Lung (tissue), 12 donors: ENCODE data around the gene FBN1. TPM values are rescaled to one million over a fixed set of nuclear protein-coding genes. Genes with fewer than 3 reads are reported as not detected.

Source experiments
- ATAC-seq: fragments of 200-7000 bp; cut with Tn5 transposase; one replicate; pipeline ENCODE4 v1.9.1; 2020; ENCODE audit warnings: moderate number of reproducible peaks; ENCODE audit not compliant: insufficient read depth, low FRiP score
- DNase-seq, 3 donors: peaks; one replicate each; pipeline ENCODE4 v3.0.0-alpha.2; 2013 to 2017
- H3K27ac ChIP-seq, 2 donors: one replicate each; pipeline ENCODE4 v1.5.1; 2013; ENCODE audit warnings: mild to moderate bottlenecking in 2 of 2, moderate library complexity in 2 of 2, control low read depth in 1 of 2, inconsistent platforms in 1 of 2, low read depth in 1 of 2, low read length in 1 of 2
- H3K27me3 ChIP-seq, 3 donors: one replicate each; pipeline ENCODE4 v1.5.1; 2013; ENCODE audit warnings: low read length in 2 of 3; ENCODE audit not compliant: control insufficient read depth in 3 of 3, insufficient read depth in 3 of 3
- H3K36me3 ChIP-seq, 4 donors: one replicate each; pipeline ENCODE4 v1.5.1; 2013; ENCODE audit warnings: low read length in 4 of 4, mild to moderate bottlenecking in 1 of 4, moderate library complexity in 1 of 4; ENCODE audit not compliant: control insufficient read depth in 4 of 4, insufficient read depth in 4 of 4
- H3K4me1 ChIP-seq, 5 donors: one replicate each; pipeline ENCODE4 v1.5.1; 2013; ENCODE audit warnings: low read length in 5 of 5, mild to moderate bottlenecking in 2 of 5, moderate library complexity in 1 of 5; ENCODE audit not compliant: control insufficient read depth in 5 of 5, insufficient read depth in 5 of 5
- H3K4me3 ChIP-seq: one replicate; pipeline ENCODE4 v1.5.1; 2013; ENCODE audit warnings: mild to moderate bottlenecking, control low read depth, moderate library complexity
- H3K9ac ChIP-seq, 2 donors: one replicate each; pipeline ENCODE4 v1.5.1; 2013; ENCODE audit warnings: low read length in 2 of 2, control low read depth in 1 of 2; ENCODE audit not compliant: insufficient read depth in 1 of 2
- H3K9me3 ChIP-seq, 4 donors: one replicate each; pipeline ENCODE4 v1.5.1; 2013; ENCODE audit warnings: low read length in 3 of 4, mild to moderate bottlenecking in 1 of 4, moderate library complexity in 1 of 4; ENCODE audit not compliant: control insufficient read depth in 4 of 4, insufficient read depth in 3 of 4
- WGBS, 2 donors: extraction: QIAGEN DNeasy Blood & Tissue Kit; methylation state at CpG; one replicate each; pipeline ENCODE4 v1.1.7; 2013; 5-methylcytosine and 5-hydroxymethylcytosine counted together
- polyA plus RNA-seq, 2 donors: library from polyadenylated mRNA; stranded (reverse); fragments of 200-250 nt; gene quantifications; one replicate each; pipeline ENCODE4 v1.2.1, GENCODE V29; 2013
- total RNA-seq, 2 donors: library from RNA; depleted of rRNA in 1 of 2; stranded (reverse); fragments of >200 nt in 1 of 2; gene quantifications; one replicate each; pipeline ENCODE4 v1.2.1, GENCODE V29; 2014 to 2021
- TF ChIP-seq, protein P1 (sequence below): IDR thresholded peaks from 2 replicates; pipeline ENCODE4 v1.5.1; 2012; ENCODE audit warnings: mild to moderate bottlenecking; ENCODE audit errors: control extremely low read depth, extremely low read depth
- donor health status: control.
- donor health status: control.
- donor health status: Bipolar disorder and iron deficiency.
- donor health status: healthy.
- donor health status: DM: yes; HTN: yes; CAD: no.

The FBN1 gene
- total and polyA plus RNA-seq, 4 donors: 6.0 to 170 (median 60.8) TPM

DNA sequence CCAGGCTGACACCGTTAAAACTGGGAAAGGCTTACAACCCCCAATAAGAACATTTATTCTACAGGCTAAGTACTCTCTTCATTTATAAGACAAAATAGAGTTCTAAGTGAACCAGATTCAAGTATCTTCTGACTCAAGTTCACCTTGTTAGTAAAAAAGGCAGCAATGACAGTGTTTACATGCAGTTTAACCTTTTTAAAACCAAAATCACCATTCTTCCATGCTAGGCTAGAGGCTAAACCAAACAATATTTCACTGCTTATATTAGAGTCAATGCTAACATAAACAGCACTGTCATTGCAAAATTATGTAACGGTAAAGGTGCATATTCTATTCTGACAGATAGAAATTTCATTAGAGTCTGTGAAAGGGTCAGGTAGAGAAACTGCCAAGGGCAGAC is 118.0 kb downstream of the FBN1 start:
- ATAC-seq (no peak), DNase-seq (no peak)
- no peaks in the 10 kb centered on the region for H3K27me3 ChIP-seq
- WGBS, 2 donors: 68 to 78% methylated on average over 2 of the region's 2 CpGs
- TF ChIP-seq, protein P1, sequence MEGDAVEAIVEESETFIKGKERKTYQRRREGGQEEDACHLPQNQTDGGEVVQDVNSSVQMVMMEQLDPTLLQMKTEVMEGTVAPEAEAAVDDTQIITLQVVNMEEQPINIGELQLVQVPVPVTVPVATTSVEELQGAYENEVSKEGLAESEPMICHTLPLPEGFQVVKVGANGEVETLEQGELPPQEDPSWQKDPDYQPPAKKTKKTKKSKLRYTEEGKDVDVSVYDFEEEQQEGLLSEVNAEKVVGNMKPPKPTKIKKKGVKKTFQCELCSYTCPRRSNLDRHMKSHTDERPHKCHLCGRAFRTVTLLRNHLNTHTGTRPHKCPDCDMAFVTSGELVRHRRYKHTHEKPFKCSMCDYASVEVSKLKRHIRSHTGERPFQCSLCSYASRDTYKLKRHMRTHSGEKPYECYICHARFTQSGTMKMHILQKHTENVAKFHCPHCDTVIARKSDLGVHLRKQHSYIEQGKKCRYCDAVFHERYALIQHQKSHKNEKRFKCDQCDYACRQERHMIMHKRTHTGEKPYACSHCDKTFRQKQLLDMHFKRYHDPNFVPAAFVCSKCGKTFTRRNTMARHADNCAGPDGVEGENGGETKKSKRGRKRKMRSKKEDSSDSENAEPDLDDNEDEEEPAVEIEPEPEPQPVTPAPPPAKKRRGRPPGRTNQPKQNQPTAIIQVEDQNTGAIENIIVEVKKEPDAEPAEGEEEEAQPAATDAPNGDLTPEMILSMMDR: no peak
- no peak overlapping the region for H3K27ac ChIP-seq
- no peaks in the 10 kb centered on the region for H3K4me1 ChIP-seq
- peaks cover 0 to 18% (median 3%) of the 10 kb centered on the region in 4 donors for H3K36me3 ChIP-seq
- H3K4me3 ChIP-seq: no peak overlapping the region
- H3K9me3 ChIP-seq: no peaks in the 10 kb centered on the region
- H3K9ac ChIP-seq: no peak overlapping the region

DNA sequence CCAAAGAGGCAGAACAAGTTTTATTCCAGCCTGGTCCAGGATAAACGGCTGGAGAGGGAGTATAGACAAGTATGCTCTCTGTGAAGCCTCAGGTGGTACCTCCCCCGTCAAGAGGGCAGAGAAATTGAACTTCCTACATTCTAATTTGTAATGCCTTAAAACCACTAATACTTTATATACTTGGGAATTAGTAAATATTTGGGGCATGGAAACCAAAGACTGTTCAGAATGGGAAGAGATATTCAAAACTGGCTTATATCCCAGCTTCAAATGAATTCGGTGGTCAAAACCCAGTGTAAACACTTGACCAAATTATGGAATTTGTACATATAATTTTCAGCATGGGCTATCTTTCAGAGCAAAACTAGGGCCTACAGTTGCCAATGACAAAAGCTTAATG is 122.6 kb downstream of the FBN1 start:
- Histone ChIP-seq H3K27ac (no peak overlapping the region), H3K27me3 (no peaks in the 10 kb centered on the region), H3K4me3 (no peak overlapping the region), H3K9ac (no peak overlapping the region), H3K36me3 (peaks cover 0 to 29% (median 9%) of the 10 kb centered on the region in 4 donors), H3K4me1 (no peaks in the 10 kb centered on the region), H3K9me3 (no peaks in the 10 kb centered on the region)
- no peak for ATAC-seq
- DNase-seq: no peak
- WGBS, 2 donors: 64 to 88% methylated on average over 3 of the region's 3 CpGs
- TF ChIP-seq, protein P1: no peak

GRCh38 chr15:48522123-48522522 is 123.4 kb downstream of the FBN1 start:
- TF ChIP-seq, protein P1: no peak
- no peak for ATAC-seq
- Histone ChIP-seq H3K27me3 (no peaks in the 10 kb centered on the region), H3K36me3 (peaks cover 0 to 31% (median 9%) of the 10 kb centered on the region in 4 donors), H3K4me3 (no peak overlapping the region), H3K9me3 (no peaks in the 10 kb centered on the region), H3K27ac (no peak overlapping the region), H3K9ac (no peak overlapping the region), H3K4me1 (no peaks in the 10 kb centered on the region)
- no peak for DNase-seq
